NCI-H1417 (cell line): ENCODE results near the gene SLCO2B1.

Experiments used
- DNase-seq, 3 experiments: peaks; one replicate each; lab custom pipeline; 2025; lab: John Stamatoyannopoulos, UW

Gene SLCO2B1

GRCh38 chr11:75246671-75247350 is 95.9 kb downstream of the SLCO2B1 start:
- peak in 1 of 3 experiments; percentile 12 for DNase-seq

GRCh38 chr11:75248924-75249256 is 98.0 kb downstream of the SLCO2B1 start:
- DNase-seq, result no peak

GRCh38 chr11:75249704-75250103 is 98.8 kb downstream of the SLCO2B1 start:
- DNase-seq, result no peak

GRCh38 chr11:75254326-75254725 is 103.4 kb downstream of the SLCO2B1 start:
- no peak for DNase-seq
